HEK293 (cell line): Measurements from ENCODE around the gene PRDX3.

Source experiments
- BCL11A ChIP-seq: fragments of 450-650 bp; formaldehyde crosslinking; IDR thresholded peaks from 2 replicates; pipeline ENCODE4 v1.5.1; 2016; ENCODE audit warnings: low read depth, missing biosample characterization, missing genetic modification characterization
- HOXA7 ChIP-seq: sonication (generic); formaldehyde crosslinking; IDR thresholded peaks from 2 replicates; pipeline ENCODE4 v1.8.1; 2022; ENCODE audit warnings: missing genetic modification reagents, borderline replicate concordance
- KLF10 ChIP-seq: fragments of 450-650 bp; IDR thresholded peaks from 2 replicates; pipeline ENCODE4 v1.5.1; 2018; ENCODE audit warnings: missing biosample characterization, mild to moderate bottlenecking, missing genetic modification characterization
- MZF1 ChIP-seq: fragments of 450-650 bp; formaldehyde crosslinking; IDR thresholded peaks from 2 replicates; pipeline ENCODE4 v1.5.1; 2017; ENCODE audit warnings: missing biosample characterization, missing genetic modification characterization, borderline replicate concordance
- OVOL3 ChIP-seq: fragments of 450-650 bp; formaldehyde crosslinking; IDR thresholded peaks from 2 replicates; pipeline ENCODE4 v1.5.1; 2016; ENCODE audit warnings: missing biosample characterization, missing genetic modification characterization
- PRDM1 ChIP-seq: fragments of 450-650 bp; formaldehyde crosslinking; IDR thresholded peaks from 2 replicates; pipeline ENCODE4; 2016; ENCODE audit warnings: missing biosample characterization, missing genetic modification characterization
- REST ChIP-seq: fragments of 450-650 bp; formaldehyde crosslinking; IDR thresholded peaks from 2 replicates; pipeline ENCODE4 v1.5.1; 2016; ENCODE audit warnings: missing biosample characterization, missing genetic modification characterization
- ZBTB26 ChIP-seq: fragments of 450-650 bp; formaldehyde crosslinking; optimal IDR thresholded peaks from 2 replicates; pipeline ENCODE3; 2016; ENCODE audit warnings: missing biosample characterization, mild to moderate bottlenecking, missing genetic modification characterization
- ZBTB48 ChIP-seq: fragments of 450-650 bp; formaldehyde crosslinking; IDR thresholded peaks from 2 replicates; pipeline ENCODE4 v1.5.1; 2016; ENCODE audit warnings: missing biosample characterization, missing genetic modification characterization
- ZFP69B ChIP-seq: fragments of 450-650 bp; formaldehyde crosslinking; IDR thresholded peaks from 2 replicates; pipeline ENCODE4 v1.5.1; 2016; ENCODE audit warnings: missing biosample characterization, missing genetic modification characterization
- ZNF10 ChIP-seq: fragments of 450-650 bp; formaldehyde crosslinking; IDR thresholded peaks from 2 replicates; pipeline ENCODE4 v1.5.1; 2017; ENCODE audit warnings: missing biosample characterization, missing genetic modification characterization
- ZNF138 ChIP-seq: fragments of 450-650 bp; formaldehyde crosslinking; IDR thresholded peaks from 2 replicates; pipeline ENCODE4 v1.5.1; 2016; ENCODE audit warnings: missing biosample characterization, missing genetic modification characterization, borderline replicate concordance
- ZNF146 ChIP-seq: fragments of 450-650 bp; formaldehyde crosslinking; IDR thresholded peaks from 2 replicates; pipeline ENCODE4 v1.5.1; 2016; ENCODE audit warnings: missing biosample characterization, missing genetic modification characterization
- ZNF202 ChIP-seq: fragments of 450-650 bp; formaldehyde crosslinking; IDR thresholded peaks from 2 replicates; pipeline ENCODE4 v1.5.1; 2016; ENCODE audit warnings: missing biosample characterization, missing genetic modification characterization, borderline replicate concordance
- ZNF266 ChIP-seq: fragments of 450-650 bp; formaldehyde crosslinking; IDR thresholded peaks from 2 replicates; pipeline ENCODE4 v1.5.1; 2016; ENCODE audit warnings: missing biosample characterization, missing genetic modification characterization, low read depth
- ZNF341 ChIP-seq: fragments of 450-650 bp; formaldehyde crosslinking; IDR thresholded peaks from 2 replicates; pipeline ENCODE4; 2016; ENCODE audit warnings: low read depth, missing biosample characterization, missing genetic modification characterization
- ZNF350 ChIP-seq: fragments of 450-650 bp; formaldehyde crosslinking; IDR thresholded peaks from 2 replicates; pipeline ENCODE4 v1.5.0; 2017; ENCODE audit warnings: missing biosample characterization, mild to moderate bottlenecking, missing genetic modification characterization
- ZNF366 ChIP-seq: fragments of 450-650 bp; formaldehyde crosslinking; conservative IDR thresholded peaks from 2 replicates; pipeline ENCODE4 v1.5.1; 2016; ENCODE audit warnings: missing biosample characterization, missing genetic modification characterization
- ZNF426 ChIP-seq: fragments of 450-650 bp; formaldehyde crosslinking; IDR thresholded peaks from 2 replicates; pipeline ENCODE4 v1.5.1; 2017; ENCODE audit warnings: missing biosample characterization, missing genetic modification characterization, mild to moderate bottlenecking, inconsistent platforms, moderate library complexity
- ZNF433 ChIP-seq: fragments of 450-650 bp; formaldehyde crosslinking; IDR thresholded peaks from 2 replicates; pipeline ENCODE4 v1.5.1; 2016; ENCODE audit warnings: missing biosample characterization, missing genetic modification characterization, low read depth
- ZNF473 ChIP-seq: fragments of 450-650 bp; formaldehyde crosslinking; IDR thresholded peaks from 2 replicates; pipeline ENCODE4 v1.5.1; 2017; ENCODE audit warnings: missing biosample characterization, missing genetic modification characterization
- ZNF623 ChIP-seq: fragments of 450-650 bp; formaldehyde crosslinking; IDR thresholded peaks from 2 replicates; pipeline ENCODE4 v1.5.1; 2016; ENCODE audit warnings: missing biosample characterization, missing genetic modification characterization
- ZNF629 ChIP-seq: fragments of 450-650 bp; formaldehyde crosslinking; IDR thresholded peaks from 2 replicates; pipeline ENCODE4 v1.5.1; 2017; ENCODE audit warnings: missing biosample characterization, missing genetic modification characterization
- ZSCAN23 ChIP-seq: fragments of 450-650 bp; formaldehyde crosslinking; IDR thresholded peaks from 2 replicates; pipeline ENCODE4 v1.5.1; 2016; ENCODE audit warnings: missing biosample characterization, missing genetic modification characterization
- TF ChIP-seq, protein P1 (sequence below): fragments of 450-650 bp; formaldehyde crosslinking; IDR thresholded peaks from 2 replicates; pipeline ENCODE4 v1.5.1; 2016; ENCODE audit warnings: missing biosample characterization, missing genetic modification characterization
- TF ChIP-seq, protein P2 (sequence below): fragments of 450-650 bp; formaldehyde crosslinking; IDR thresholded peaks from 2 replicates; pipeline ENCODE4 v1.5.1; 2016; ENCODE audit warnings: missing biosample characterization, missing genetic modification characterization
- TF ChIP-seq, protein P3 (sequence below): fragments of 450-650 bp; formaldehyde crosslinking; IDR thresholded peaks from 2 replicates; pipeline ENCODE4 v1.5.1; 2017; ENCODE audit warnings: missing biosample characterization, missing genetic modification characterization
- TF ChIP-seq, protein P4 (sequence below): fragments of 450-650 bp; IDR thresholded peaks from 2 replicates; pipeline ENCODE4 v1.5.1; 2018; ENCODE audit warnings: missing biosample characterization, mild to moderate bottlenecking, missing genetic modification characterization

The PRDX3 gene

GRCh38 chr10:119165171-119166117 is 13.2 kb downstream of the PRDX3 start, which contains the start of gene SFXN4 (continued):
- TF ChIP-seq, protein P1, sequence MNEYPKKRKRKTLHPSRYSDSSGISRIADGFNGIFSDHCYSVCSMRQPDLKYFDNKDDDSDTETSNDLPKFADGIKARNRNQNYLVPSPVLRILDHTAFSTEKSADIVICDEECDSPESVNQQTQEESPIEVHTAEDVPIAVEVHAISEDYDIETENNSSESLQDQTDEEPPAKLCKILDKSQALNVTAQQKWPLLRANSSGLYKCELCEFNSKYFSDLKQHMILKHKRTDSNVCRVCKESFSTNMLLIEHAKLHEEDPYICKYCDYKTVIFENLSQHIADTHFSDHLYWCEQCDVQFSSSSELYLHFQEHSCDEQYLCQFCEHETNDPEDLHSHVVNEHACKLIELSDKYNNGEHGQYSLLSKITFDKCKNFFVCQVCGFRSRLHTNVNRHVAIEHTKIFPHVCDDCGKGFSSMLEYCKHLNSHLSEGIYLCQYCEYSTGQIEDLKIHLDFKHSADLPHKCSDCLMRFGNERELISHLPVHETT (tag by site-specific recombination): no peak
- TF ChIP-seq ZNF623 (tag by site-specific recombination) (no peak), ZNF350 (tag by site-specific recombination) (no peak), ZNF341 (tag by site-specific recombination) (no peak), ZNF473 (tag by site-specific recombination) (no peak), HOXA7 (CRISPR knock-in tag) (no peak), BCL11A (tag by site-specific recombination) (peak; percentile 69; the same call in 1 of the 2 replicates), ZNF433 (tag by site-specific recombination) (no peak), OVOL3 (no peak), KLF10 (tag by site-specific recombination) (no peak), REST (tag by site-specific recombination) (no peak), ZNF629 (tag by site-specific recombination) (peak; percentile 45; the same call in 1 of the 2 replicates), PRDM1 (no peak), ZNF266 (tag by site-specific recombination) (no peak), ZBTB26 (tag by site-specific recombination) (peak; percentile 91), ZNF146 (tag by site-specific recombination) (no peak), ZNF10 (tag by site-specific recombination) (peak; percentile 43; the same call in 1 of the 2 replicates), ZBTB48 (tag by site-specific recombination) (peak; percentile 69), MZF1 (tag by site-specific recombination) (no peak), ZNF138 (tag by site-specific recombination) (0 out of 2 replicates have a peak, but pooled peaks have one; percentile 8), ZSCAN23 (tag by site-specific recombination) (no peak), ZFP69B (tag by site-specific recombination) (peak; percentile 64), ZNF366 (0 out of 2 replicates have a peak, but pooled peaks have one; percentile 25), ZNF426 (tag by site-specific recombination) (no peak), ZNF202 (no peak)
- TF ChIP-seq, protein P2, sequence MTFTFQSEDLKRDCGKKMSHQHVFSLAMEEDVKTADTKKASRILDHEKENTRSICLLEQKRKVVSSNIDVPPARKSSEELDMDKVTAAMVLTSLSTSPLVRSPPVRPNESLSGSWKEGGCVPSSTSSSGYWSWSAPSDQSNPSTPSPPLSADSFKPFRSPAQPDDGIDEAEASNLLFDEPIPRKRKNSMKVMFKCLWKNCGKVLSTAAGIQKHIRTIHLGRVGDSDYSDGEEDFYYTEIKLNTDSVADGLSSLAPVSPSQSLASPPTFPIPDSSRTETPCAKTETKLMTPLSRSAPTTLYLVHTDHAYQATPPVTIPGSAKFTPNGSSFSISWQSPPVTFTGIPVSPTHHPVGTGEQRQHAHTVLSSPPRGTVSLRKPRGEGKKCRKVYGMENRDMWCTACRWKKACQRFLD (tag by site-specific recombination): no peak
- TF ChIP-seq, protein P3, sequence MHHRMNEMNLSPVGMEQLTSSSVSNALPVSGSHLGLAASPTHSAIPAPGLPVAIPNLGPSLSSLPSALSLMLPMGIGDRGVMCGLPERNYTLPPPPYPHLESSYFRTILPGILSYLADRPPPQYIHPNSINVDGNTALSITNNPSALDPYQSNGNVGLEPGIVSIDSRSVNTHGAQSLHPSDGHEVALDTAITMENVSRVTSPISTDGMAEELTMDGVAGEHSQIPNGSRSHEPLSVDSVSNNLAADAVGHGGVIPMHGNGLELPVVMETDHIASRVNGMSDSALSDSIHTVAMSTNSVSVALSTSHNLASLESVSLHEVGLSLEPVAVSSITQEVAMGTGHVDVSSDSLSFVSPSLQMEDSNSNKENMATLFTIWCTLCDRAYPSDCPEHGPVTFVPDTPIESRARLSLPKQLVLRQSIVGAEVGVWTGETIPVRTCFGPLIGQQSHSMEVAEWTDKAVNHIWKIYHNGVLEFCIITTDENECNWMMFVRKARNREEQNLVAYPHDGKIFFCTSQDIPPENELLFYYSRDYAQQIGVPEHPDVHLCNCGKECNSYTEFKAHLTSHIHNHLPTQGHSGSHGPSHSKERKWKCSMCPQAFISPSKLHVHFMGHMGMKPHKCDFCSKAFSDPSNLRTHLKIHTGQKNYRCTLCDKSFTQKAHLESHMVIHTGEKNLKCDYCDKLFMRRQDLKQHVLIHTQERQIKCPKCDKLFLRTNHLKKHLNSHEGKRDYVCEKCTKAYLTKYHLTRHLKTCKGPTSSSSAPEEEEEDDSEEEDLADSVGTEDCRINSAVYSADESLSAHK (tag by site-specific recombination): peak; percentile 42; the same call in 1 of the 2 replicates
- TF ChIP-seq, protein P4, sequence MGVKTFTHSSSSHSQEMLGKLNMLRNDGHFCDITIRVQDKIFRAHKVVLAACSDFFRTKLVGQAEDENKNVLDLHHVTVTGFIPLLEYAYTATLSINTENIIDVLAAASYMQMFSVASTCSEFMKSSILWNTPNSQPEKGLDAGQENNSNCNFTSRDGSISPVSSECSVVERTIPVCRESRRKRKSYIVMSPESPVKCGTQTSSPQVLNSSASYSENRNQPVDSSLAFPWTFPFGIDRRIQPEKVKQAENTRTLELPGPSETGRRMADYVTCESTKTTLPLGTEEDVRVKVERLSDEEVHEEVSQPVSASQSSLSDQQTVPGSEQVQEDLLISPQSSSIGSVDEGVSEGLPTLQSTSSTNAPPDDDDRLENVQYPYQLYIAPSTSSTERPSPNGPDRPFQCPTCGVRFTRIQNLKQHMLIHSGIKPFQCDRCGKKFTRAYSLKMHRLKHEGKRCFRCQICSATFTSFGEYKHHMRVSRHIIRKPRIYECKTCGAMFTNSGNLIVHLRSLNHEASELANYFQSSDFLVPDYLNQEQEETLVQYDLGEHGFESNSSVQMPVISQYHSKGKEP (tag by site-specific recombination): no peak
